Amygdala (tissue), 56 donors: ENCODE data around the gene SUPT6H.
A peak's percentile ranks its signal among the peaks of the same experiment; 100 is the strongest.
"Not testable (repeated sequence)": the region's sequence is repeated elsewhere in the genome, so short reads cannot be mapped to it uniquely, and the experiment has no call there.

Experiments used
- DNase-seq, 56 donors: peaks; one replicate each; lab custom pipeline; 2025; lab: John Stamatoyannopoulos, UW

The SUPT6H gene

DNA sequence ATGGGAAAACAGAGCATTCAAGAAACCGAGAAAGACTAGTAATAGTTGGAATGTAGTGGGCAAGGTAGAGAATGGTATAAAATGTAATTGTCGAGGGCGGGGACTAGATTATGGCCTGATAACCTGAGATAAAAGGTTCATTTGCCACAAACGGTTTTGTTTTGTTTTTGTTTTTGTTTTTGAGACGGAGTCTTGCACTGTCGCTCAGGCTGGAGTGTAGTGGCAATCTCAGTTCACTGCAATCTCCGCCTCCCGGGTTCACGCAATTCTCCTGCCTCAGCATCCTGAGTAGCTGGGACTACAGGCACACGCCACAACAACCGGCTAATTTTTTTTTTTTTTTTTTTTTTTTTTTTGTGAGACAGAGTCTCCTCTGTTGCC lies 67.9 kb downstream of the SUPT6H start:
- DNase-seq: no peak

DNA sequence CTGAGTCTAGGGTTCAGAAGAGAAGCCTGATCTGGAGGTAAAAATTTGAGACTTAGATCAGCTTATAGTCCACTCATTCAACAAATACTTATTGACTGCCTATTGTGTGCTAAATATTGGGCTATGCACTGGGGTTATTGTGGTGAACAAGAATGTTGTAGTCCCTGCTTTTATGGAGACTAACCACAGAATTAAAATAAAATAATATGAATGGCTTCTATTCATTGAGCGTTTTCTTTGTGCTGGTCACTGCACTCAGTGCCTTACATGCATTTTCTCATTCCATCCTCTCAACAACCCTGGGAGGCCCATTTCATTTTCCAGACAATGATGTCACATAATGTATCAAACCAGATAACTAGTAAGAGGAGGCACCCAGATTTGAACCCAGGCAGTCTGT lies 71.3 kb downstream of the SUPT6H start:
- no peak for DNase-seq

GRCh38 chr17:28734712-28735241 lies 72.8 kb downstream of the SUPT6H start:
- no peak for DNase-seq

GRCh38 chr17:28735242-28735722 lies 73.3 kb downstream of the SUPT6H start:
- no peak for DNase-seq

GRCh38 chr17:28735913-28736769 lies 74.1 kb downstream of the SUPT6H start:
- DNase-seq: not testable (repeated sequence)

- no peak for DNase-seq
Measured at GRCh38 chr17:28737316-28737715, 75.3 kb downstream of the SUPT6H start.

DNA sequence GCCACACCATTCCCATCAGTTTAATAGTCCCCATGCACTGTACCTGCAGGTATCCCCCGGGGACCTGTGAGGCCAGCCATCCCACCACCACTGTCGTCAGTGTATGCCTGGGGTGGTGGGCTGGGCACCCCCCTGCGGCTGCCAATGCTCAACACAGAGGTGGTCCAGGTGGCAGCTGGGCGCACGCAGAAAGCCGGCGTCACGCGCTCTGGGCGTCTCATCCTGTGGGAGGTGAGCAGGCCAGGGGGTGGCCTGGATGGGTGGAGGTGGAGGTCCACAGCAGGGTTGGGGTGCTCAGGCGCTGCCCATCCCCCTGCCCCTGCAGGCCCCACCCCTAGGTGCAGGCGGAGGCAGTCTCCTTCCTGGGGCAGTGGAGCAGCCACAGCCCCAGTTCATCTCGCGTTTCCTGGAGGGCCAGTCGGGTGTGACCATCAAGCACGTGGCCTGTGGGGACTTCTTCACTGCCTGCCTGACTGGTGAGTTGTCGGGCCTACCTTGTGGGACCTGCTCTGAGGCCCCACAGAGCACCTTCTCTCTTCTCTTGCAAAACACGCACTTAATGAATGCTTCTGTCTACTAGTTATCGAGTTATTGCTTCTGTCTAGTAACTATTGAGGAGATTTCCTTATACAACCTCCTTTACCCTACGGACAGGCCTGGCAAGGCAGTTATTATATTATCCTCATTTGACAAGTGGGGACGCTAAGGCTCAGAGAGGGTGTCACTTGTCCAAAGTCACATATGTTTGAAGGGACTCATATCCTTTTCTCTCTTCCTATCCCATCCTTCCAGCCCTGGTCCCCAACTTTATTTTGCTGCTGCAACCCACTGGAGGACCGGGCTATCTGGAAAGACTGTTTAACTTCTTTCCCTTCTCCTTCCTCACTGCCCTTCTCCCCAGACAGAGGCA lies 76.0 kb downstream of the SUPT6H start:
- DNase-seq: no peak

DNA sequence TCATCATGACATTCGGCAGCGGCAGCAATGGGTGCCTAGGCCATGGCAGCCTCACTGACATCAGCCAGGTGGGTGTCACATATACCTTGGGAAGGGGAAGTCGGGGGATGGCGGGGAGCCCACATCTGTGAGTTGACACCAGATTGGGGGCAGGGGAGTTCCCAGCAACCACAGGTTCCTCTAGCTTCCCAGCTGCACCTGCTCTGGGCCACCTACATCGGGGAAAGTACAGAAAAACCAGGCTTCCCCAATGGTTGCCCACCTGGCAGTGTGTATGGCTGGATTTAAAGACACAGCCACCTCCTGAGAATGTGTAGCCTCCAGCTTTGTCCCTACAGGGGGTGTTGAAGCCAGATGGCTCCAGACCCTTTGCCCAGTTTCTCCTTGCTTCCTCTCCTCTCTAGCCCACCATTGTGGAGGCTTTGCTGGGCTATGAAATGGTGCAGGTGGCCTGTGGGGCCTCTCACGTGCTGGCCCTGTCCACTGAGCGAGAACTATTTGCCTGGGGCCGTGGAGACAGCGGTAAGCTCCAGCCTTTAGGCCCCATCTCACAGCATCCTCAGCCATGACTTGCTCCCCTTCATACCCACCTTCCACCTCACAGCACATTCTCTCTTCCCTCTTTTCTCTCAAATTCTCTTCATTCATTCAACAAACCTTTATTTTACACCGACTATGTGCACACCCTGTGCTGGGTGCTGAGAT lies 76.8 kb downstream of the SUPT6H start:
- no peak for DNase-seq

DNA sequence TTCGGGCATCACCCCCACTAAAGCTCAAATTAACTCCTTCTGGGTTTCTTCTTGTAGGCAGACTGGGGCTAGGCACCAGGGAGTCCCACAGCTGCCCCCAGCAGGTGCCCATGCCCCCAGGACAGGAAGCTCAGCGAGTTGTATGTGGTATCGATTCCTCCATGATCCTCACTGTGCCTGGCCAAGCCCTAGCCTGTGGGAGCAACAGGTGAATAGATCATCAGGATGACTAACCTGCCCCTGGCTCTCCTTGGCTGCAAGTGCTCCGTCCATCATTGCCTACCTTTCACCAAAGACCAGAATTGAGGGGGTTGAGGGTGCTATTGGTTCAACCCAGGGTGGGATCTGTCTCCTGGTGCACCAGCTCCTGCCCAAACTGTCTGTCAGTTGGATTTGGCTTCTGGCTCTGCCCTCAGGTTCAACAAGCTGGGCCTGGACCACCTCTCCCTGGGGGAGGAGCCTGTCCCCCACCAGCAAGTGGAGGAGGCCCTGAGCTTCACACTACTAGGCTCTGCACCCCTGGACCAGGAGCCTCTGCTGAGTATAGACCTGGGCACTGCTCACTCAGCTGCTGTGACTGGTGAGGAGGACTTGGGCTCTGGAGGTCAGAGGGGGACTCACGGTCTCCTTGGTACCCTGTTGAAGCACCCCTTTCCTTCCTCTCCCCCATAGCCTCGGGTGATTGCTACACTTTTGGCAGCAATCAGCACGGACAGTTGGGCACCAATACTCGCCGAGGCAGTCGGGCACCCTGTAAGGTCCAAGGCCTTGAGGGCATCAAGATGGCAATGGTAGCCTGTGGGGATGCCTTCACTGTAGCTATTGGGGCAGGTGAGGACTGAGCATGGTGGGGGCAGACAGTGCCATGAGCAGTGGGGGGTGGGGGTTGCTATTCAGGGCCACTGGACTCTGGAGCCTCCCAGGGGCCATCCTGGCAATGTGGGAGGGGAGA lies 78.7 kb downstream of the SUPT6H start:
- DNase-seq: no peak

DNA sequence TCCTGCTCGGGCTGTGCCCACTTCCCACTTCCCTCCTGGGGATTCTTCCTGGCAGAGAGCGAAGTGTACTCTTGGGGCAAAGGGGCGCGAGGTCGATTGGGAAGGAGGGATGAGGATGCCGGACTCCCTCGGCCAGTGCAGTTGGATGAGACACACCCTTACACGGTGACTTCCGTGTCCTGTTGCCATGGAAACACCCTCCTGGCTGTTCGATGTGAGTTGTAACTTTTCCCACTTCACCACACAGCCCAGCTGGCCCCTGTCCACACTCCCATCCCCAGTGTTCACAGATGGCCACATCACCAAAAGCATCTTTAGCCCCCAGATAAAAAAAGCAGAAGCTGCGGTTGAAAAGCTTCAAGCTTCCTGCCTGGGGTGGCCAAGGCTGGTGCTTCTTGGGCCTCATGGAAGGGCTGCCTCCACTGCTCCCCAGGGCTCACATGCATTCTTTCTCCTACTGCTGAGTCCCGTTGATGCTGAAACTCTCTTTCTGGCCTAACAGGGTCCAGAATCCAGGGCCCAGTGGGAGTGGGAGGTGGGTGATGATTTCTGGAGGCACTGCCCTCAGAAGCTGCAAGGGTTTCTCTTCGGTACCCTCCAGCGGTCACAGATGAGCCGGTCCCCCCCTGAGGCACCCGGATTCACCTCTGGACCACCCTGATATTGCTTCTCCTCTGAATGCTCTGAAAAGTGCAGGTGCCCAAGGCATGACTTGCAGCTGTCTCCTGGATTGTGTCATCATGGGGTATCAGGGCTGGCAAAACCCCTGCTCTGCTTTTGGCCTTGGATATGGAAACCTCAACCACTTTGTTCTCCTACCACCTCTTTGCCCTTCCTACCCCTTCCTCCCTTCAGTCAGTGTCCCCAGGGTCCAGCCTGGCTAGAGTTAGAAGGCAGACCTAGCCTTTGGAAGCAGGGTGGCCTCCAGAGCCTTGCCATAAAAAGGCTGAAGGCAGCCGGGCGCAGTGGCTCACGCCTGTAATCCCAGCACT lies 79.6 kb downstream of the SUPT6H start:
- DNase-seq: peak in 7 of 56 donors; percentile 6 to 40 (median 23)

DNA sequence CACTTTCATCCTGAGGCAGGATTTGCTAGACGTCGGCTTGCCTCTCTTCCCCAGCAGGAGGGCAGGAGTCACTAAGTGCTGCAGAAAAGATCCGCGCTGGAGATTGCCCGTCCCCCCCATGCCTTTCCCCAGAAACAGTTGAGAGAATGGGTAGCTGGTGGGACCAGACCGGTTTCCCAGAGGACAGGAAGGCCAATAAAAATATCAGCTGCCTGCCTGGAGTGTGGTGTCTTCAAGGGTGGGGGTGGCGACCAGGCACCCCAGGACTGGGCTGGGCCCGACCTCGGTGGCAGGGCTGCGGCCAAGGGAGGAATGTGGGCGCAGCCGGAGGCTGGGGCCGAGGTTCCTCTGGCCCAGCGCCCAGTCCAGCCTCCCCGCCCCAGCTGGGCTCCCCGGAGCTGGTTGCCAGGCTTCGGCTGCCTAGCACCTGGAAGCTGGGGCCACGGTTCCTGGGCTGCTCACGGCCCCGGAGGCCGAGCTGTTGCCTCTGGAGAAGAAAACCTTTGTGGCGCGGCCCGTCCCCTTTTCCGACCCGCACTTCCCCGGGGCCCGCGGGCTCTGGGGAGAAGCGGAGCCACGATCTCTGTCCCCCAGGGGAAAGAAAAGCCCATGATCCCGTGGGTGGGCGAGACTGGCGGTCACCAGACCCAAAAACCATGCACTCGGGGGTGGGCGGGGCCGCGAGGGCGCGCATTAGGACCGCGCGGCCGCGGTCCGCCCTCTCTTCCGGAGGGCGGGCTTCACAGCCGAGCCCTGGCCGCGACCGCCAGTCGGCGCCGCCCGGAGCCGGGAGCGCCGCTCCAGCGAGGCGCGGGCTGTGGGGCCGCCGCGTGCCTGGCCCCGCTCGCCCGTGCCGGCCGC lies 81.5 kb downstream of the SUPT6H start, which contains the start of gene TRAF4:
Gene TRAF4, plus strand, starts transcription at position 769 of the 861 bp plus-strand sequence. CDS start 102 bp downstream, outside the sequence.
- DNase-seq: peak in 42 of 56 donors; percentile 23 to 84 (median 68)

- peak in 26 of 56 donors; percentile 20 to 74 (median 54) for DNase-seq
Measured at GRCh38 chr17:28744104-28744971, 82.3 kb downstream of the SUPT6H start.

DNA sequence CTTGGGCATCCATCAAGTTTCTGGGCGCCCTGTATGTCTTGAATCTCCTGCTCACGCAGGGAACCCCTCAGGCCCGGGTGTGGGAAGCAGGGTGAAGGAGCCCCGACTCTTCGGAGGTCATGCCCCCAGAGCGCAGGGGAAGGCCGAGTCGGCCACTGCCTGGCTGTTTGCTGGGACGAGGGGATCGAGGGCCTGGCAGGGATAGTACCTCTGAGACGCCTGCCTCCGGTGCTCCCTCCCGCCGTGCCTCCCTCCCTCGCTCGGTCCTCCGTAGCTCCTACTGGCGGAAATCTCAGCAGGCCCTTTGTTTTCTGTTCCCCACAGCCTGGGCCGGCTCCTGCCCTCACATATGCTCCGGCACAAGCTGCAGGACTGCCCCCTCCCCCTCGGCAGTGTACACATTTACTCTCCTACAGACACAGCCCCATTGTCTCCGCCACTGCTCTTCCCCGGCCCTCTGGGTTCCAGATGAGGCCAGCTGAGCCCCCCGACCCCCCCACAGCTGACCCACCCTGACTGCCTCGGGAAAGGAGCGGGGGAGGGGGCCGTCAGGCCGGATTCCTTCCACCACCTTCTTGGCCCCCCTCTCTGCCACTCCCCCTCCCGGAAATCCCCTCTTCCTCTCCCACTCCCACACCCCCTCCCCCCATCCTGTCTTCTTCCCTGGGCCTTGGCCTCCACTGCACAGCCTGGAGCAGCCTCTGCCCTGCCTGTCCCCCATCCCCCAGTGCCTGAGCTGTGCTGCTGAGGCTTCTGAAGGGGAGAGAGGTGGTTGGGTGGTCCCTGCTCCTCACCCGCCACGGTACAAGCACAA lies 83.2 kb downstream of the SUPT6H start:
- DNase-seq: peak in 55 of 56 donors; percentile 26 to 97 (median 85)

GRCh38 chr17:28745786-28746411 lies 83.9 kb downstream of the SUPT6H start:
- DNase-seq: peak in 2 of 56 donors; percentile 49 to 57
